Activated CD4-positive, alpha-beta T cell treated with anti-CD3 and anti-CD28 coated beads for 4 hours (primary cell): ENCODE results near the gene NRBP1.
"Not testable (repeated sequence)": the region's sequence is repeated elsewhere in the genome, so short reads cannot be mapped to it uniquely, and the experiment has no call there.

Source experiments
- DNase-seq, 2 donors: peaks; one replicate each; pipeline ENCODE4 v3.0.0-alpha.2; 2020

NRBP1 gene

GRCh38 chr2:27422958-27423357, 5.5 kb upstream of the NRBP1 start:
- no peak for DNase-seq

GRCh38 chr2:27425039-27425438, 3.4 kb upstream of the NRBP1 start:
- DNase-seq, result not testable (repeated sequence)

DNA sequence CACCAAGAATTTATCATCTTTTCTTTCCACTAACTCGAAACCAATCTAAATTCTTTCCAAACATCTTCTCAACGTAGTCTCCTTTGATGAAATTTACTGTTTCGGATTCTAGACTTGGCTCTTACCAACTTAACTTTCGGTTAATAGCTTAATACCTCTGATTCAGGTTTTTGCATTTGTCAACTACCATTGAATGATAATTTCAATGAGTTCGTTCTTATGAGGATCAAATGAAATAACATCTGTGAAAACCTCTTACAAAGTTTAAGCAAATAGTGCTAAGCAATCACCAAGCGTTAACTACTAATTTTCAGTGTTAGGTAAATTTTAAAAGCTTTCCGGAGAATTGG, 593 bp upstream of the NRBP1 start:
- DNase-seq, result no peak

DNA sequence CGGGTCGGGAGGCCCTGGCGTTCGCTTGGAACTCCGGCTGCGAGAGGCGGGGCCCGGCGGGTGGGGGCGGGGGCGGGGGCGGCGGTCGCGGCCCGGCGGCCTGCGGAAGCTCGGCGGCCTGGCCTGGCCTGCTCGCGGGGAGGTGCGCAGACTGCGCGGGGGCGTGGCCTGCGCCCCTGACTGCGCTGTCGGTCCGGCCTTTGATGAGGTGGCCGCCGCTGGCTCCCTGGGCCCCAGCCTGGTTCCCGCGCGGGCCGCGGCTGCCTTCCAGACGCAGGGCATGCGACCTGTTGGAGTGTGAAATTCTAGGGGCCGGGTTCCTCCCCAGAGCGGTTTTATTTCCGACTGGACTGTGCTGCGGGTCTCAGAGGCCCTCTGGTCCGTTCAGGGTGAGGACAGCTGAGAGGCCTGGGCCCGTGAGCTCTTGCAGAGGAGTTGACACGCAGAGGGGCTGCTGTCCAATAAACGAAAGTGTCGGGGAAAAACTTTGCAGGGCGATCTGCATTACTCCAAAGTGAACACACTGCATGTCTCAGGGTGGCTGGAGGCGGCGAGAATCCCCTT, 629 bp downstream of the NRBP1 start:
- DNase-seq, result peak; percentile 46 to 63

DNA sequence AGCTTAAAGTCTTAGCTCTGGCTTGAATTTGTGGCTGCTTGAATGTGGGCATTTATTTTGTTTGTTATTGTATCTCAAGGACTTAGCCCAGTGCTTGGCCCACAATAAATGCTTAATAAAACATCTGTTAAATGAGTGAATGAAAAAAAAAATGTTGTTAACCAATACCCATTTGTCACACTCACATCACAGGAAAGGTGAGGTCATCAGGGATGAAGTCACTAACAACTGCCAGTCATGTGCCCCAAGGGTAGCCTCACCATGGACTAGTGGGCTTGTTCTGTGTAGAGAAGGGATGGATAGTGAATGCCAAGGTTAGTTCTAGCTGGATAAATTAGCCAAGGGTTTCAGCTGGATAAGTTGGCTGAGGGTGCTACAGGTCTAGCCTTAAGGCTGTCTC, 3.0 kb downstream of the NRBP1 start:
- peak; percentile 20 to 38 for DNase-seq

GRCh38 chr2:27435628-27436027, 7.2 kb downstream of the NRBP1 start:
- no peak for DNase-seq

DNA sequence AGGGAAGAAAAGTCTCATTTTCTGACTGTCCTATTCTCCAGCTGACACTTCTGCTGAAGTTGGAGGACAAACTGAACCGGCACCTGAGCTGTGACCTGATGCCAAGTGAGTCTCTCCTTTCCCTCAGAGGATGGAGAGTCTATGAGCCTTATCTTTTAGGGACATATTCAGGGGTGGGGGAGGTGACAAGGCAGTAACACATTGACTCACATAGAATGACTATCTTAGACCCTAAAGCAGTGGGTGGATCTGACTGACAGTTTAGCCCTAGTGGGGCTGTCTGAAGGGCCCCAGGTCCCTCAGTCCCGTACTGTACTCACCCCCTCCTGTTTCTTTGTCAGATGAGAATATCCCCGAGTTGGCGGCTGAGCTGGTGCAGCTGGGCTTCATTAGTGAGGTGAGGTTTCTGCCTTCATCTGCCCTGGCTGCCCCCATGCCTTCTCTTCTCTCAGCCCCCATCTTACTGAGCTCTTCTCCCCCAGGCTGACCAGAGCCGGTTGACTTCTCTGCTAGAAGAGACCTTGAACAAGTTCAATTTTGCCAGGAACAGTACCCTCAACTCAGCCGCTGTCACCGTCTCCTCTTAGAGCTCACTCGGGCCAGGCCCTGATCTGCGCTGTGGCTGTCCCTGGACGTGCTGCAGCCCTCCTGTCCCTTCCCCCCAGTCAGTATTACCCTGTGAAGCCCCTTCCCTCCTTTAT, 12.9 kb downstream of the NRBP1 start:
- no peak for DNase-seq

- DNase-seq, result peak; percentile 53 to 56
These were observed 13.8 kb downstream of the NRBP1 start, which contains the start of gene KRTCAP3 for GRCh38 chr2:27441958-27442919. KRTCAP3 (plus strand) TSS chr2:27442381; CDS start chr2:27442413, 32 bp downstream.

- no peak for DNase-seq
These were observed 14.5 kb downstream of the NRBP1 start for GRCh38 chr2:27442920-27443282.

- DNase-seq, result no peak
These were observed 16.7 kb downstream of the NRBP1 start for GRCh38 chr2:27445155-27445554.

GRCh38 chr2:27445615-27446014, 17.2 kb downstream of the NRBP1 start:
- no peak for DNase-seq

DNA sequence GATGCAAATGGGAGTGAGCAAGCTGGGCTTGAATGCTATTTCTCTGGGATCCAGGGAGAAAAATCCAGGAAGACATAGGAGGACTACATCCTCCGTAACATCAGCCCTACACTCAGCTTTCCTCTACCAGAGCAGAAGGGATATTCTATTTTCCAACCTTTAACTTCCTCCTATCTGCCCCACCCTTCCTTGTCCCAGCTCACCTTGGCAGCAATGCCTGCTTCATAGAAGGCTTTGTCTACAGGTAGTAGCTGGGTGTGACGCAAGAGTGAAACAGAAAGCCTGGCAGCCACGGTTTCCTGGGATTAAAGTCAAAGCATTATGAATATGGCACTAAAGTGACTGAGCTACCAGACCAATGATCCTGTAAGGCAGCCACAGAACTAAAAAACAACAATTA, 17.6 kb downstream of the NRBP1 start:
- DNase-seq, result no peak

GRCh38 chr2:27448381-27448780, 19.9 kb downstream of the NRBP1 start:
- no peak for DNase-seq

DNA sequence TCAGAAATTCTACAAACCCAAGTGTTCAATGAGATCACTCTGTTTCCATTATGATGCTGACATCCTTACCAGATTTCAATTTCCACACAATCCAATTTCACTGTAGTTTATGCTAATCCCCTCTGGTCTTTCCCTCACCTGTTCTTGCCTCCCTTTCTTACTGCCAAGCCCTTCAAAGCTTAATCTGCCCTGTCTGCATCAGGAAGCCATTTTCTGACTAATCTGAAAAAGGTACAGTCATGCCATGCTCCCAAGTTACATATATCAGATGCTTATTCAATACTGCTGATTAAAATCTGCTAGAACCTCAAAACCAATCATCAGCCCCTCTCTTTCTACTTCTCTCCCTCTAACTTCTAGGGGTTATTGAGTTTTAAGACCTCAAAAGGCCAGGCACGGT, 22.7 kb downstream of the NRBP1 start:
- DNase-seq, result no peak

- no peak for DNase-seq
These were observed 25.5 kb downstream of the NRBP1 start for GRCh38 chr2:27453968-27454367.

GRCh38 chr2:27461118-27461517, 32.7 kb downstream of the NRBP1 start:
- DNase-seq, result no peak

GRCh38 chr2:27464443-27464842, 36.0 kb downstream of the NRBP1 start:
- DNase-seq, result no peak

GRCh38 chr2:27471961-27472360, 43.5 kb downstream of the NRBP1 start:
- DNase-seq, result no peak

DNA sequence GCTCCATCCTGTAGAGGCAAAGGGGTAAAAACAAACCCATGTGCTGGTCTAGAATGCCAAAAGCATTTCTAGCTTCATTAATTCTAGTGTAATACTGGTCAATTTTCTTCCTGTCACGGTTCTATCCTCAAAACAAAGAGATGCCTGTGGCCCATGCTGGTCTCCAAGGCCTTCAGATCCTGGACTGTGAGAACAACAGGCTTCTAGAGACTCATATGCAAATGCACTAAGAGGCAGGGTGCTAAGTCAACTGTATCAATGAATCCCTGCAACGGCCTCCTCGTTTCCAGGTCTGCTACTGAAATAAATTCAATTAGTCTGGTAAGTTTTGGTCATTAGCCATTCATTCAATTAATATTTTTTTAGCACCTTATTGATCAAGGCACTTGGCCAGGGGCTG, 57.1 kb downstream of the NRBP1 start:
- DNase-seq, result no peak

GRCh38 chr2:27489118-27489497, 60.7 kb downstream of the NRBP1 start:
- no peak for DNase-seq

- peak; percentile 99 for DNase-seq
These were observed 61.3 kb downstream of the NRBP1 start, which contains the start of gene IFT172 for GRCh38 chr2:27489498-27490397. IFT172 (minus strand) TSS chr2:27489743; CDS start chr2:27489653, 90 bp downstream.
